Stimulated activated CD4-positive, alpha-beta T cell treated with anti-CD3 and anti-CD28 coated beads, TNF-alpha, amount 100 ng/mL, for 4 hours (primary cell): ENCODE data around the gene TAF12.
"Not testable (repeated sequence)": the region's sequence is repeated elsewhere in the genome, so short reads cannot be mapped to it uniquely, and the experiment has no call there.

ENCODE experiments used
- DNase-seq, 3 experiments: peaks; one replicate each; pipeline ENCODE4 v3.0.0-alpha.2; 2020; ENCODE audit warnings: low read depth in 3 of 3

The TAF12 gene

GRCh38 chr1:28645406-28645805, 2.5 kb upstream of the TAF12 start:
- DNase-seq = not testable (repeated sequence)

- no peak for DNase-seq
These were observed 1.6 kb upstream of the TAF12 start for GRCh38 chr1:28644494-28644893.

GRCh38 chr1:28642056-28642846, 616 bp downstream of the TAF12 start:
- no peak for DNase-seq

- no peak for DNase-seq
These were observed 2.1 kb downstream of the TAF12 start for GRCh38 chr1:28640766-28641165.

DNA sequence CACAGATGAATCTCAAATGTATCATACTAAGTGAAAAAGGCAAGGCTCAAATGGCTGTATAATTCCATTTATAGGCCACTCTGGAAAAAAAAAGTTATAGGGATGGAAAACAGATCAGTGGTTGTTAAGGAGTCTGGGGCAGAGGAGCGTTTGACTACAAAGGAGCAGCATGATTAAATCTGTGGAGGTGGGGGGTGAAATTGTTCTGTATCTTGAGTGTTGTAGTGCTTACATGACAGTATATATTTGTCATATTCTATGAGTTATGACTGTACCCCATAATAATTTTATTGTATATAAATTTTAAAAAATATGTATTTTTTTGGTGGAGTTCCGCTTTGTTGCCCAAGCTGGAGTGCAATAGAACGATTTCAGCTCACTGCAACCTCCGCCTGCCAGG, 10.3 kb downstream of the TAF12 start:
- no peak for DNase-seq

DNA sequence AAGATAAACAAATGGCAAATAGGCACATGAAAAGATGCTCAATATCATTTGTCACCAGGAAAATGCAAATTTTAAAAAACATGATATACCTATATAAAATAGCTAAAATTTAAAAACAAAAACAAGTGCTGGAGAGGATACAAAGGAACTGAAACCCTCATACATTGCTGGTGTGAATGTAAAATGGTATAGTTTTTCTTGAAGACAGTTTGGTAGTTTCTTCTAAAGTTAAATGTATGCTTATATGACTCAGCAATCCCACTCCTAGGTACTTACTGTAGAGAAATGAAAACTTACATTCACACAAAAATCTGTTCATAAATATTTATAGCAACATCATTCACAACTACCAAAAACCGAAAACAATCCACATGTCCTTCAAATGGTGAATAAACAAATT, 11.2 kb downstream of the TAF12 start:
- DNase-seq = no peak

- no peak for DNase-seq
These were observed 29.7 kb downstream of the TAF12 start for GRCh38 chr1:28613175-28613574.

GRCh38 chr1:28606771-28607170, 36.1 kb downstream of the TAF12 start:
- no peak for DNase-seq

DNA sequence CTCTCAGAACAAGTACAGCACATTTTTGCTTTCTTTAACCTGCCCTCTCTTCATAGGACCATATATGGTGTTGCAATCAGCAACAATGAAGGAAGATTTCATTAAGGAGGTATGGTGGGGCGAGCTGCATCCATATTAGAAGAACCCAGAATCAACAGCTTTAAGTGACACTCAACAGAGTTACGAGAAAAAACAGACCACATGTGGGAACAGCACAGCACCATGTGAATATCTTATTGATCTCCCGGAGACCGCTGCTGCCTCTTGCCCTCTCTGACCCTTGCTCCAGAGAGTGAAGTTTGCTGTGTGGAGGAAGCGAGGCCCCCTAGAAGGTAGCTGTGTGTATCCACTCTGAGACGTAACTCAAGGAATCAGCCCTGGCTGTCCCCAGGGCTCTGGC, 37.9 kb downstream of the TAF12 start:
- no peak for DNase-seq

DNA sequence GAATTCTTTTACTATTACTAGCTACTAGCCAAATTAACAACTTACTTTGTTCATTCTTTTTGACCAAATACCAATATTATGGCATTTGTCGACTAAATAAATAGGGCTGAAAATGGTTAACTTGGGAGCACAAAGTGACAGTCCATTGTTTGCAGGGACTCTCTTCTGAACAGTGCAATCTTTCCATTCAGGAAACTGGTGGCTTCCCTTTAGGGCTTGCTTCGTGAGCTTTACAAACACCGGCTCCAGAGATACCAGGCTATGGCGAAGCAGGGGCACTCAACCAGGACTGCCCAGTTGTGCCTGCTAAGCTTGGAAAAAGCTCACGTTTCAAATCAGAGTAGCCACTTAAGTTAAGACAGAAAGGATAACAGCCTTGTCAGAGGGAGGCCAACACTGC, 38.5 kb downstream of the TAF12 start:
- no peak for DNase-seq

- no peak for DNase-seq
These were observed 40.1 kb downstream of the TAF12 start for GRCh38 chr1:28602536-28603439.

GRCh38 chr1:28601696-28602095, 41.2 kb downstream of the TAF12 start:
- DNase-seq = no peak

- not testable (repeated sequence) for DNase-seq
These were observed 46.6 kb downstream of the TAF12 start for GRCh38 chr1:28596276-28596675.

GRCh38 chr1:28595412-28596191, 47.3 kb downstream of the TAF12 start:
- DNase-seq = no peak

DNA sequence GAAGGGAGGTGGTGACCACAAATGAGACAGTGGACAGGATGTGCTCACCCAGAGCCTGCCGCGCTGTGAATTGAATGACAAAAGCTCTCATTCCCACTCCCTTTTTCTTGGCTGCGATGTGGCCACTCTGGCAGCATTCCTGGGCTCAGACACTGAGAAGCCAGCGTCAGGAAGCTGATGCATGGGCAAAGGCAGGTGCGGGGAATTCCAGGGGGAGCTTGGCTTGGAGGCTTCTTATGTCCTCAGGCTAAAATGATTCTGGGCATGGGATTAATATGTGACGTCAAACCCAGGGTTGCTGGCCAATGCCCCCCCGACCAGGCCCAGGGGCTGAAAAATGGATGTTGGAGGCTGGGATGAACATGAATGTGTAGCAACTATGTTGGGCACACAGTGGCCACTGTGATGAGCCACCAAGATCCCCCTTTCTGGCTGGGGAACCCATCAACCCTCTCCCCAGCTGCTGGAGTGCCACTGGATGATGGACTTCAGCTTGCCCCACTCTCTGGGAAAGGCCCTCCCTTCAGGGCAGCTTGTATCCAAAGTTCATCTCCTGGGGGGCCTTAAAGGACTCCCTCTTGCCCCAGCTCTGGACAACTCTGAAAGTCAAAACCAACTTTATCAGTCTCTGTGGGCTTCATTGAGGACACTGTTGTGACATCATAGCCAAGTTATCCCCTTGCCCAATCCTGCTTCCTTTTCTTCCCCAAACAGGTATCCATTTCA, 48.0 kb downstream of the TAF12 start:
- not testable (repeated sequence) for DNase-seq

DNA sequence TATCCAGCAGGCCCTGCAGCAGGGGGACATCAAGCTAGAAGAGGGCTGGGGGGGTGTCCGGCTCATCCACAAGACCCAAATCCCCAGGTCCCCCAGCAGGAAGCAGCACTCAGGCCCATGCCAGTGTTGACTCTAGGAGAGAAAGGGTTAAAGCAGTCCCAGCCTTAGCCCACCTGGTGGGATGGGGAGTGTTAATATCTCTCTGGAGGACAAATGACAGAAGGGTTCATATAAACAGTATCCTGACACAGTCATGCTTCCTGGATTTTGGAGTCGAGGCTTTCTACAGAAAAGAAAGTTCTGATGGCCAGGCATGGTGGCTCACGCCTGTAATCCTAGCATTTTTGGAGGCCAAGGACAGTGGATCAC, 48.9 kb downstream of the TAF12 start:
- DNase-seq = not testable (repeated sequence)

GRCh38 chr1:28592321-28593071, 50.4 kb downstream of the TAF12 start:
- DNase-seq = no peak

DNA sequence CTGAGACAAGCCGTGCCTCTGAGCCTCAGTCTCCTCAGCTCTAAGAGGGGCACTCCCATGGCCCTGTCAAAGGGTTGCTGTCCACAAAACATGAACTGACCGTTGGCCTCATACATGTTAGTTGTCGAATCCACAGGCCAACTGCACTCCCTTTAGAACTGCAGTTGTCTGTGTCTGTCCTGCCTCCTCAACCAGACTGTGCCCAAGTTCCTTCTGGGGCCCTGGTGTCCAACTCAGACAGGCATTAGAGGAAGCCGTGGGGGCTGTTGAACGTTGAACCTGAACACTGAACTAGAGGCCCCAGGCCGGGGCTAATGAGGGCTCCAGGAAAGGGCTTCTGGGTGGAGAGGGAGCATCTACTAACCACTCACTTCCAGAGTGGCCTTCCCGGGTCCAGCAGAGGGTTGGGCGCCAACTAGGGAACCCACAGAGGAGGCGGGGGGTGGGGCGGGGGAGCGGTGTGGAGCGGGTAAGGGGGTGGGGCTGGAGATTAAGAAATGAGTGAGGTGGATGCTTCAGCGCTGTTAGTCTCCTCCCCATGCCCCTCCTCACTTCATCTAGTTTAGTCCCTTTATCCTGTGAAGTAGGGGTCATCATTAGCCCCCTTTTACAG, 51.1 kb downstream of the TAF12 start, which contains the start of gene RAB42:
Gene RAB42, plus strand, starts transcription at position 558 of the 613 bp plus-strand sequence. CDS start 247 bp downstream, outside the sequence.
- no peak for DNase-seq

DNA sequence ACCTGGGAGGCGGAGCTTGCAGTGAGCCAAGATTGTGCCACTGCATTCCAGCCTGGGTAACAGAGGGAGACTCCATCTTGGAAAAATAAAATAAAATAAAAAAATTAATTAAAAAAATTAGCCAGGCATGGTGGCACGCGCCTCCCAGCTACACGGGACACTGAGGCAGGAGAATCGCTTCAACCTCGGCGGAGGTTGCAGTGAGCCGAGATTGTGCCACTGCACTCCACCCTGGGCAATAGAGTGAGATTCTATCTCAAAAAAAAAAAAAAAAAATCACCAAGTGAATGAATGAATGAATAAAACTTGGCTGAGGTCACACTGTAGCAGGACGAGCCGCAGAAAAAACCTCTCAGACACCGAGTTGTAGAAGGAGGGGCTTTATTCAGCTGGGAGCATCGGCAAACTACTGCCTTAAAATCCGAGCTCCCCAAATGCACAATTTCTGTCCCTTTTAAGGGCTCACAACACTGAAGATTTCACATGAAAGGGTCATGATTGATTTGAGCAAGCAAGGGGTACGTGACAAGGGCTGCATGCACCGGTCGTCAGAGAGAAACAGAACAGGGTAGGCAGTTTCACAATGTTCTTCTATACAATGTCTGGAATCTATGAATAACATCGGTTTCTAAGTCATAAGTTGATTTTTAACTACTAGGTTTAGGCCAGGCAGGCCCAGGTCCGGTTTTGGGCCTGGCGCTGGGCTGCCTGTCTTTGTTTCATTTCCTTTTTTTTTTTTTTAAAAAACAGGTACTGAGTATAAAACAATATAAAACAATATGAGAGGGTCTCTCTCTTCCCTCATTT, 56.1 kb downstream of the TAF12 start:
- DNase-seq = not testable (repeated sequence)
